Activated CD8-positive, alpha-beta T cell treated with anti-CD3 and anti-CD28 coated beads for 36 hours (primary cell): Measurements from ENCODE around the gene PRPF6. TPM values are rescaled to one million over a fixed set of nuclear protein-coding genes. Genes with fewer than 3 reads are reported as not detected.

ENCODE experiments used
- ATAC-seq: fragments of 200-7000 bp; cut with Tn5 transposase; one replicate; pipeline ENCODE4 v1.10.0; 2021; ENCODE audit warnings: mild to moderate bottlenecking, moderate library complexity
- CTCF ChIA-PET: fragments of 350-600 bp; sonication (Branson Sonifier 250); formaldehyde crosslinking; loops from one replicate; lab custom pipeline; 2021; ENCODE audit warnings: antibody characterized with exemption; lab: Charles Lee
- POLR2A ChIA-PET: fragments of 350-600 bp; sonication (Branson Sonifier 250); formaldehyde crosslinking; loops from one replicate; lab custom pipeline; 2021; ENCODE audit warnings: antibody characterized with exemption; lab: Charles Lee
- DNase-seq: peaks from one replicate; pipeline ENCODE4 v3.0.0-alpha.2; 2020
- H3K27ac Mint-ChIP-seq: one replicate; pipeline ENCODE4 v1.8.0; 2021; ENCODE audit warnings: mild to moderate bottlenecking, mixed read lengths
- H3K27me3 Mint-ChIP-seq: one replicate; pipeline ENCODE4 v1.8.0; 2021; ENCODE audit warnings: mixed read lengths
- H3K36me3 Mint-ChIP-seq: one replicate; pipeline ENCODE4 v1.8.0; 2021; ENCODE audit warnings: low read depth, mixed read lengths
- H3K4me1 Mint-ChIP-seq: one replicate; pipeline ENCODE4 v1.8.0; 2021; ENCODE audit warnings: low read depth, mixed read lengths
- H3K4me3 Mint-ChIP-seq: one replicate; pipeline ENCODE4 v1.8.0; 2021; ENCODE audit warnings: mild to moderate bottlenecking, moderate library complexity, mixed read lengths
- H3K9me3 Mint-ChIP-seq: one replicate; pipeline ENCODE4 v1.8.0; 2021; ENCODE audit warnings: mixed read lengths
- CTCF ChIP-seq: fragments of 200-600 bp; IDR thresholded peaks from one replicate; pipeline ENCODE4 v1.8.0; 2022; ENCODE audit warnings: antibody characterized with exemption, mild to moderate bottlenecking
- intact Hi-C: fragments of 100-400 bp; cut with micrococcal nuclease; formaldehyde crosslinking; loops from one replicate; pipeline ENCODE4 v1.10.0; 2022
- total RNA-seq, 2 experiments: library from RNA; stranded (reverse); gene quantifications; one replicate each; pipeline ENCODE4 v1.2.3, GENCODE V29; 2021

PRPF6 gene
- total RNA-seq, 2 experiments from 2014 or later = 53.0 to 55.5 TPM

GRCh38 chr20:63976980-63977738 is 3.8 kb upstream of the PRPF6 start:
- peaks cover 22% of the 10 kb centered on the region for H3K36me3 Mint-ChIP-seq
- intact Hi-C loops = loop anchor here (10.0 kb wide), 1 partner anchor 88 kb away; the partner anchor contains the start of gene TCEA2
- ChIA-PET CTCF (interaction anchor here (1.1 to 1.7 kb wide), 2 partner anchors 61 to 80 kb away, joined by 6 to 15 read pairs; no protein-coding TSS in a partner anchor), POLR2A (interaction anchor here (0.7 to 1.3 kb wide), 6 partner anchors 10 to 102 kb away, joined by 3 to 4 read pairs (median 4); partner anchors contain the start of gene RGS19)
- no peak for DNase-seq
- TF ChIP-seq CTCF = no peak
- ATAC-seq = no peak
- H3K9me3 Mint-ChIP-seq = no peaks in the 10 kb centered on the region
- H3K27ac Mint-ChIP-seq = peak overlapping the region; percentile 88
- no peaks in the 10 kb centered on the region for H3K27me3 Mint-ChIP-seq
- H3K4me3 Mint-ChIP-seq = peak overlapping the region; percentile 76
- peaks cover 50% of the 10 kb centered on the region for H3K4me1 Mint-ChIP-seq

- intact Hi-C loops = loop anchor here (10.0 kb wide), 1 partner anchor 87 kb away; the partner anchor contains the start of gene TCEA2
- POLR2A ChIA-PET = interaction anchor here (0.7 to 1.3 kb wide), 6 partner anchors 10 to 102 kb away, joined by 3 to 4 read pairs (median 4); partner anchors contain the start of gene RGS19
- Mint-ChIP-seq H3K9me3 (no peaks in the 10 kb centered on the region), H3K27ac (peak overlapping the region; percentile 88), H3K4me1 (peaks cover 56% of the 10 kb centered on the region), H3K27me3 (no peaks in the 10 kb centered on the region), H3K4me3 (peak overlapping the region; percentile 76), H3K36me3 (peaks cover 28% of the 10 kb centered on the region)
- CTCF ChIA-PET = interaction anchor here (1.1 to 1.7 kb wide), 2 partner anchors 61 to 80 kb away, joined by 6 to 15 read pairs; no protein-coding TSS in a partner anchor
- DNase-seq = peak; percentile 87
- ATAC-seq = peak; percentile 47
- no peak for TF ChIP-seq CTCF
Observed at GRCh38 chr20:63977739-63978276, 3.1 kb upstream of the PRPF6 start.

- Mint-ChIP-seq H3K27me3 (no peaks in the 10 kb centered on the region), H3K36me3 (peaks cover 33% of the 10 kb centered on the region), H3K27ac (peak overlapping the region; percentile 88), H3K9me3 (no peaks in the 10 kb centered on the region), H3K4me3 (peak overlapping the region; percentile 76), H3K4me1 (peaks cover 59% of the 10 kb centered on the region)
- CTCF ChIA-PET = interaction anchor here (1.1 to 4.2 kb wide), 3 partner anchors 60 to 79 kb away, joined by 6 to 88 read pairs (median 15); partner anchors contain the start of gene C20orf204
- POLR2A ChIA-PET = interaction anchor here (1.0 to 4.9 kb wide), 5 partner anchors 8 to 61 kb away, joined by 4 to 51 read pairs (median 5); partner anchors contain the start of genes C20orf204, UCKL1 and ZNF512B
- TF ChIP-seq CTCF = no peak
- intact Hi-C loops = loop anchor here (10.0 kb wide), 1 partner anchor 86 kb away; the partner anchor contains the start of gene TCEA2
- ATAC-seq = peak; percentile 17
- DNase-seq = peak; percentile 80
Observed at GRCh38 chr20:63978319-63979228, 2.4 kb upstream of the PRPF6 start.

GRCh38 chr20:63979229-63979556 is 1.7 kb upstream of the PRPF6 start:
- ATAC-seq = no peak
- peaks cover 57% of the 10 kb centered on the region for H3K4me1 Mint-ChIP-seq
- CTCF ChIA-PET = interaction anchor here (1.8 to 4.2 kb wide), 3 partner anchors 59 to 442 kb away, joined by 8 to 88 read pairs (median 12); partner anchors contain the start of genes C20orf204, PTK6 and TPD52L2
- peaks cover 30% of the 10 kb centered on the region for H3K36me3 Mint-ChIP-seq
- H3K4me3 Mint-ChIP-seq = peak overlapping the region; percentile 76
- no peaks in the 10 kb centered on the region for H3K27me3 Mint-ChIP-seq
- DNase-seq = no peak
- no peak for TF ChIP-seq CTCF
- H3K27ac Mint-ChIP-seq = peak overlapping the region; percentile 88
- no peaks in the 10 kb centered on the region for H3K9me3 Mint-ChIP-seq
- intact Hi-C loops = loop anchor here (10.0 kb wide), 1 partner anchor 86 kb away; the partner anchor contains the start of gene TCEA2
- POLR2A ChIA-PET = interaction anchor here (0.9 to 4.9 kb wide), 6 partner anchors 9 to 337 kb away, joined by 3 to 51 read pairs (median 4); partner anchors contain the start of genes C20orf204, UCKL1 and ZNF512B
